HEK293 (cell line): ENCODE data around the gene NINJ2.
A peak's percentile ranks its signal among the peaks of the same experiment; 100 is the strongest.

Experiments
- ELK4 ChIP-seq: IDR thresholded peaks from 2 replicates; pipeline ENCODE4 v1.6.1; 2011; ENCODE audit warnings: mild to moderate bottlenecking, low read depth, low read length, borderline replicate concordance
- KLF17 ChIP-seq: fragments of 450-650 bp; formaldehyde crosslinking; IDR thresholded peaks from 2 replicates; pipeline ENCODE4 v1.5.1; 2016; ENCODE audit warnings: missing biosample characterization, missing genetic modification characterization
- KLF7 ChIP-seq: fragments of 450-650 bp; formaldehyde crosslinking; IDR thresholded peaks from 2 replicates; pipeline ENCODE4 v1.5.1; 2016; ENCODE audit warnings: missing biosample characterization, missing genetic modification characterization, borderline replicate concordance
- KLF9 ChIP-seq: fragments of 450-650 bp; formaldehyde crosslinking; IDR thresholded peaks from 2 replicates; pipeline ENCODE4 v1.5.1; 2016; ENCODE audit warnings: missing biosample characterization, missing genetic modification characterization, low read depth
- SETDB1 ChIP-seq: IDR thresholded peaks from one replicate; pipeline ENCODE4 v1.6.1; 2017; ENCODE audit warnings: mild to moderate bottlenecking, low read length, moderate library complexity, mixed read lengths; ENCODE audit not compliant: insufficient read length
- SP3 ChIP-seq: fragments of 450-650 bp; formaldehyde crosslinking; IDR thresholded peaks from 2 replicates; pipeline ENCODE4 v1.5.1; 2016; ENCODE audit warnings: missing biosample characterization, missing genetic modification characterization
- SP7 ChIP-seq: fragments of 450-650 bp; formaldehyde crosslinking; IDR thresholded peaks from 2 replicates; pipeline ENCODE4 v1.5.1; 2016; ENCODE audit warnings: missing biosample characterization, missing genetic modification characterization
- YY1 ChIP-seq: fragments of 450-650 bp; formaldehyde crosslinking; IDR thresholded peaks from 2 replicates; pipeline ENCODE4 v1.5.1; 2018; ENCODE audit warnings: missing biosample characterization, missing genetic modification characterization
- ZBTB1 ChIP-seq: fragments of 450-650 bp; formaldehyde crosslinking; IDR thresholded peaks from 2 replicates; pipeline ENCODE4 v1.5.1; 2016; ENCODE audit warnings: missing biosample characterization, missing genetic modification characterization
- ZBTB21 ChIP-seq: fragments of 450-650 bp; formaldehyde crosslinking; IDR thresholded peaks from 2 replicates; pipeline ENCODE4 v1.5.1; 2017; ENCODE audit warnings: missing biosample characterization, missing genetic modification characterization
- ZBTB7A ChIP-seq: fragments of 450-650 bp; formaldehyde crosslinking; IDR thresholded peaks from 2 replicates; pipeline ENCODE4 v1.5.1; 2016; ENCODE audit warnings: low read depth, missing biosample characterization, missing genetic modification characterization
- ZFP3 ChIP-seq: fragments of 450-650 bp; formaldehyde crosslinking; IDR thresholded peaks from 2 replicates; pipeline ENCODE4 v1.5.1; 2016; ENCODE audit warnings: low read depth, missing biosample characterization, missing genetic modification characterization
- ZNF157 ChIP-seq: fragments of 450-650 bp; formaldehyde crosslinking; IDR thresholded peaks from 2 replicates; pipeline ENCODE4 v1.5.1; 2016; ENCODE audit warnings: missing biosample characterization, missing genetic modification characterization
- ZNF202 ChIP-seq: fragments of 450-650 bp; formaldehyde crosslinking; IDR thresholded peaks from 2 replicates; pipeline ENCODE4 v1.5.1; 2016; ENCODE audit warnings: missing biosample characterization, missing genetic modification characterization, borderline replicate concordance
- ZNF211 ChIP-seq: fragments of 450-650 bp; formaldehyde crosslinking; IDR thresholded peaks from 2 replicates; pipeline ENCODE4 v1.5.1; 2016; ENCODE audit warnings: low read depth, missing biosample characterization, missing genetic modification characterization
- ZNF223 ChIP-seq: fragments of 450-650 bp; formaldehyde crosslinking; IDR thresholded peaks from 2 replicates; pipeline ENCODE4 v1.5.1; 2016; ENCODE audit warnings: missing biosample characterization, missing genetic modification characterization
- ZNF23 ChIP-seq: fragments of 450-650 bp; formaldehyde crosslinking; IDR thresholded peaks from 2 replicates; pipeline ENCODE4 v1.5.1; 2016; ENCODE audit warnings: missing biosample characterization, missing genetic modification characterization, borderline replicate concordance
- ZNF274 ChIP-seq, 2 experiments: fragments of 200-500 bp in 1 of 2; fragments of 450-650 bp in 1 of 2; sonication (Bioruptor generic) in 1 of 2; formaldehyde crosslinking in 1 of 2; IDR thresholded peaks; 2 replicates each; pipeline versions ENCODE4 v1.5.1 to v1.6.1; 2014 to 2016; ENCODE audit warnings: borderline replicate concordance in 1 of 2, inconsistent platforms in 1 of 2, low read length in 1 of 2, missing biosample characterization in 1 of 2, missing genetic modification characterization in 1 of 2
- ZNF292 ChIP-seq: fragments of 450-650 bp; formaldehyde crosslinking; IDR thresholded peaks from 2 replicates; pipeline ENCODE4 v1.5.1; 2016; ENCODE audit warnings: low read depth, missing biosample characterization, missing genetic modification characterization, borderline replicate concordance
- ZNF37A ChIP-seq: fragments of 450-650 bp; IDR thresholded peaks from 2 replicates; pipeline ENCODE4 v1.5.1; 2018; ENCODE audit warnings: missing biosample characterization, missing genetic modification characterization
- ZNF391 ChIP-seq: fragments of 450-650 bp; formaldehyde crosslinking; IDR thresholded peaks from 2 replicates; pipeline ENCODE4 v1.5.1; 2016; ENCODE audit warnings: low read depth, missing biosample characterization, missing genetic modification characterization, borderline replicate concordance
- ZNF501 ChIP-seq: fragments of 450-650 bp; formaldehyde crosslinking; IDR thresholded peaks from 2 replicates; pipeline ENCODE4 v1.5.1; 2016; ENCODE audit warnings: missing biosample characterization, missing genetic modification characterization
- ZNF518A ChIP-seq: fragments of 450-650 bp; formaldehyde crosslinking; conservative IDR thresholded peaks from 2 replicates; pipeline ENCODE4 v1.5.1; 2016; ENCODE audit warnings: low read depth, missing biosample characterization, missing genetic modification characterization
- ZNF529 ChIP-seq: fragments of 450-650 bp; formaldehyde crosslinking; IDR thresholded peaks from 2 replicates; pipeline ENCODE4 v1.5.1; 2017; ENCODE audit warnings: missing genetic modification characterization, missing biosample characterization; ENCODE audit not compliant: insufficient replicate concordance
- ZNF530 ChIP-seq: fragments of 450-650 bp; formaldehyde crosslinking; IDR thresholded peaks from 2 replicates; pipeline ENCODE4 v1.5.1; 2016; ENCODE audit warnings: low read depth, missing biosample characterization, missing genetic modification characterization
- ZNF548 ChIP-seq: fragments of 450-650 bp; formaldehyde crosslinking; IDR thresholded peaks from 2 replicates; pipeline ENCODE4 v1.5.1; 2016; ENCODE audit warnings: missing biosample characterization, missing genetic modification characterization
- ZNF621 ChIP-seq: fragments of 450-650 bp; formaldehyde crosslinking; IDR thresholded peaks from 2 replicates; pipeline ENCODE4 v1.5.1; 2017; ENCODE audit warnings: missing biosample characterization, missing genetic modification characterization
- ZNF623 ChIP-seq: fragments of 450-650 bp; formaldehyde crosslinking; IDR thresholded peaks from 2 replicates; pipeline ENCODE4 v1.5.1; 2016; ENCODE audit warnings: missing biosample characterization, missing genetic modification characterization
- ZNF624 ChIP-seq: fragments of 450-650 bp; formaldehyde crosslinking; IDR thresholded peaks from 2 replicates; pipeline ENCODE4 v1.5.1; 2017; ENCODE audit warnings: missing biosample characterization, missing genetic modification characterization
- ZNF654 ChIP-seq: fragments of 450-650 bp; formaldehyde crosslinking; IDR thresholded peaks from 2 replicates; pipeline ENCODE4 v1.5.1; 2016; ENCODE audit warnings: low read depth, missing biosample characterization, missing genetic modification characterization
- ZNF830 ChIP-seq: fragments of 450-650 bp; IDR thresholded peaks from 2 replicates; pipeline ENCODE4 v1.5.0; 2018; ENCODE audit warnings: missing biosample characterization, missing genetic modification characterization, low read depth, mild to moderate bottlenecking, moderate library complexity
- ZSCAN5A ChIP-seq: fragments of 450-650 bp; formaldehyde crosslinking; IDR thresholded peaks from 2 replicates; pipeline ENCODE4 v1.5.1; 2016; ENCODE audit warnings: missing biosample characterization, missing genetic modification characterization

NINJ2 gene

GRCh38 chr12:575948-576614 lies 87.2 kb downstream of the NINJ2 start (continued):
- TF ChIP-seq ZSCAN5A (tag by site-specific recombination) (no peak), YY1 (tag by site-specific recombination) (0 out of 2 replicates have a peak, but pooled peaks have one; percentile 44), SP3 (0 out of 2 replicates have a peak, but pooled peaks have one; percentile 30), ELK4 (no peak), ZBTB1 (tag by site-specific recombination) (no peak), ZNF518A (tag by site-specific recombination) (peak; percentile 46), ZNF621 (tag by site-specific recombination) (no peak), ZBTB7A (no peak), ZNF529 (tag by site-specific recombination) (no peak), ZNF292 (no peak), ZBTB21 (tag by site-specific recombination) (peak; percentile 28; the same call in 1 of the 2 replicates), ZNF37A (tag by site-specific recombination) (no peak), ZNF548 (tag by site-specific recombination) (no peak), ZNF501 (tag by site-specific recombination) (peak; percentile 94), ZNF624 (no peak), ZNF211 (no peak), SETDB1 (no peak), ZNF274 (IDR thresholded peaks at IDR 0.05; ENCODE audit: low read length) (no peak), ZNF274 (tag by site-specific recombination; IDR thresholded peaks at IDR 0.05; ENCODE audit: borderline replicate concordance) (no peak), ZNF654 (tag by site-specific recombination) (peak; percentile 42), KLF17 (tag by site-specific recombination) (0 out of 2 replicates have a peak, but pooled peaks have one; percentile 48), KLF7 (tag by site-specific recombination) (no peak), ZNF23 (no peak), ZNF223 (no peak), ZNF157 (tag by site-specific recombination) (no peak), ZNF202 (tag by site-specific recombination) (no peak), ZNF623 (tag by site-specific recombination) (no peak), ZNF830 (tag by site-specific recombination) (no peak), ZNF391 (0 out of 2 replicates have a peak, but pooled peaks have one; percentile 29), ZFP3 (tag by site-specific recombination) (no peak), ZNF530 (no peak), KLF9 (tag by site-specific recombination) (no peak; the same call in 1 of the 2 replicates), SP7 (tag by site-specific recombination) (peak; percentile 84)
